HL-60 (cell line): ENCODE data around the gene VPREB3.

Source experiments
- DNase-seq, 2 experiments: peaks; one replicate each; pipeline ENCODE4 v3.0.0-alpha.2; 2010 to 2020; ENCODE audit warnings: low read depth in 1 of 2, low spot score in 1 of 2
- H3K27ac ChIP-seq: fragments of 250-450 bp; sonication (Bioruptor Pico); replicated peaks from 2 replicates; pipeline ENCODE4 v1.5.1; 2020; ENCODE audit warnings: mild to moderate bottlenecking, moderate library complexity
- H3K27me3 ChIP-seq: fragments of 250-450 bp; sonication (Bioruptor Pico); 2 replicates; pipeline ENCODE4 v1.5.1; 2021; ENCODE audit warnings: mild to moderate bottlenecking, moderate library complexity; ENCODE audit not compliant: insufficient read depth, poor library complexity, severe bottlenecking
- H3K4me3 ChIP-seq: replicated peaks from 2 replicates; pipeline ENCODE4 v1.5.1; 2011; ENCODE audit warnings: mild to moderate bottlenecking, control low read depth, low read length; ENCODE audit not compliant: insufficient read depth
- GABPA ChIP-seq: IDR thresholded peaks from 2 replicates; pipeline ENCODE4 v1.6.1; 2012; ENCODE audit warnings: low read depth
- POLR2AphosphoS5 ChIP-seq: IDR thresholded peaks from 2 replicates; pipeline ENCODE4 v1.6.1; 2012; ENCODE audit warnings: low read depth
- SPI1 ChIP-seq: IDR thresholded peaks from 2 replicates; pipeline ENCODE4 v1.6.1; 2012; ENCODE audit warnings: low read depth, mild to moderate bottlenecking, borderline replicate concordance
- TF ChIP-seq, protein P1 (sequence below): IDR thresholded peaks from 2 replicates; pipeline ENCODE4 v1.6.1; 2012; ENCODE audit warnings: low read depth; ENCODE audit not compliant: insufficient replicate concordance
- TF ChIP-seq, protein P2 (sequence below): IDR thresholded peaks from one replicate; pipeline ENCODE4 v1.5.1; 2011; ENCODE audit warnings: low read length, control low read depth, inconsistent platforms; ENCODE audit not compliant: insufficient read depth

Gene VPREB3

DNA sequence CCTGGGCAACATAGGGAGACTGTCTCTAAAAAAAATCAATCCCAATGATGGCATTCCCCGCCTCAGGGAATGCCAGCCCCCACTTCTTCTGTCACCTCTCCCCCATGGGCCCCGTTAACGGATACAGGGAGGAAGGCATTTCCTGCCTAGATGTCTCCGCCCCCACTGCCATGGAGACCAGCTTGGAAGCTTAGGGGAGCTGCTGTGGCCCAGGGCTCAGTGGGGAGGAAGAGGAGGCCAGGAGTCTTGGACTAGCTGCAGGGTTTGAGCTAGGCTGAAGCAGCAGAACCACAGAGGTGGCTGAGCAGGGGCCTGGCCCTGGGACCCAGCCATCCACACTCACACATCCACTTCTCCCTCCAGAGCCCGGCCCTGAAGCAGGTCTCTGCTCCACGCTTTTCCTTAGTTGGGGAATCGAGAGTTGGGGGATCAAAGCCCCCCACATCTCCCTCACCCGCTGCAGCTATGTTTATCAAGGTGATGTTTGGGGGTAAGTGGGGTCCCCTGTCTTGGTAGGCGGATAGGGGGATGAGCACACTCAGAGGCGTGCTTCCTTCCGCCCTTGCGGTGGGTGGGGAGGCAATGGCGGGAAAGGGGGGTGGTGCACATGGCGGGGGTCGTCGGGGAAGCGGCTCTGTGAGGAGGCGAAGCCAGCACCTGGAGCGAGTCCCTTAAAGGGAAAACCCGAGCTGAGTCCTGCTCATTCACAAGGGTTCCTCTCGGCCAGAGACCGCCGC is 8.8 kb upstream of the VPREB3 start, which contains the start of gene C22orf15:
TSS of gene C22orf15 (plus strand) at position 149 of the 737 bp plus-strand sequence. CDS start at position 466, 317 bp downstream.
- no peak within 1 kb of the TSS for H3K4me3 ChIP-seq
- TF ChIP-seq SPI1 (no peak), GABPA (no peak), POLR2AphosphoS5 (no peak)
- TF ChIP-seq, protein P1, sequence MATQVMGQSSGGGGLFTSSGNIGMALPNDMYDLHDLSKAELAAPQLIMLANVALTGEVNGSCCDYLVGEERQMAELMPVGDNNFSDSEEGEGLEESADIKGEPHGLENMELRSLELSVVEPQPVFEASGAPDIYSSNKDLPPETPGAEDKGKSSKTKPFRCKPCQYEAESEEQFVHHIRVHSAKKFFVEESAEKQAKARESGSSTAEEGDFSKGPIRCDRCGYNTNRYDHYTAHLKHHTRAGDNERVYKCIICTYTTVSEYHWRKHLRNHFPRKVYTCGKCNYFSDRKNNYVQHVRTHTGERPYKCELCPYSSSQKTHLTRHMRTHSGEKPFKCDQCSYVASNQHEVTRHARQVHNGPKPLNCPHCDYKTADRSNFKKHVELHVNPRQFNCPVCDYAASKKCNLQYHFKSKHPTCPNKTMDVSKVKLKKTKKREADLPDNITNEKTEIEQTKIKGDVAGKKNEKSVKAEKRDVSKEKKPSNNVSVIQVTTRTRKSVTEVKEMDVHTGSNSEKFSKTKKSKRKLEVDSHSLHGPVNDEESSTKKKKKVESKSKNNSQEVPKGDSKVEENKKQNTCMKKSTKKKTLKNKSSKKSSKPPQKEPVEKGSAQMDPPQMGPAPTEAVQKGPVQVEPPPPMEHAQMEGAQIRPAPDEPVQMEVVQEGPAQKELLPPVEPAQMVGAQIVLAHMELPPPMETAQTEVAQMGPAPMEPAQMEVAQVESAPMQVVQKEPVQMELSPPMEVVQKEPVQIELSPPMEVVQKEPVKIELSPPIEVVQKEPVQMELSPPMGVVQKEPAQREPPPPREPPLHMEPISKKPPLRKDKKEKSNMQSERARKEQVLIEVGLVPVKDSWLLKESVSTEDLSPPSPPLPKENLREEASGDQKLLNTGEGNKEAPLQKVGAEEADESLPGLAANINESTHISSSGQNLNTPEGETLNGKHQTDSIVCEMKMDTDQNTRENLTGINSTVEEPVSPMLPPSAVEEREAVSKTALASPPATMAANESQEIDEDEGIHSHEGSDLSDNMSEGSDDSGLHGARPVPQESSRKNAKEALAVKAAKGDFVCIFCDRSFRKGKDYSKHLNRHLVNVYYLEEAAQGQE, result no peak
- TF ChIP-seq, protein P2, sequence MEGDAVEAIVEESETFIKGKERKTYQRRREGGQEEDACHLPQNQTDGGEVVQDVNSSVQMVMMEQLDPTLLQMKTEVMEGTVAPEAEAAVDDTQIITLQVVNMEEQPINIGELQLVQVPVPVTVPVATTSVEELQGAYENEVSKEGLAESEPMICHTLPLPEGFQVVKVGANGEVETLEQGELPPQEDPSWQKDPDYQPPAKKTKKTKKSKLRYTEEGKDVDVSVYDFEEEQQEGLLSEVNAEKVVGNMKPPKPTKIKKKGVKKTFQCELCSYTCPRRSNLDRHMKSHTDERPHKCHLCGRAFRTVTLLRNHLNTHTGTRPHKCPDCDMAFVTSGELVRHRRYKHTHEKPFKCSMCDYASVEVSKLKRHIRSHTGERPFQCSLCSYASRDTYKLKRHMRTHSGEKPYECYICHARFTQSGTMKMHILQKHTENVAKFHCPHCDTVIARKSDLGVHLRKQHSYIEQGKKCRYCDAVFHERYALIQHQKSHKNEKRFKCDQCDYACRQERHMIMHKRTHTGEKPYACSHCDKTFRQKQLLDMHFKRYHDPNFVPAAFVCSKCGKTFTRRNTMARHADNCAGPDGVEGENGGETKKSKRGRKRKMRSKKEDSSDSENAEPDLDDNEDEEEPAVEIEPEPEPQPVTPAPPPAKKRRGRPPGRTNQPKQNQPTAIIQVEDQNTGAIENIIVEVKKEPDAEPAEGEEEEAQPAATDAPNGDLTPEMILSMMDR, result no peak
- no peak within 1 kb of the TSS for H3K27ac ChIP-seq
- DNase-seq, result no peak
- no peaks in the 10 kb centered on the region for H3K27me3 ChIP-seq

DNA sequence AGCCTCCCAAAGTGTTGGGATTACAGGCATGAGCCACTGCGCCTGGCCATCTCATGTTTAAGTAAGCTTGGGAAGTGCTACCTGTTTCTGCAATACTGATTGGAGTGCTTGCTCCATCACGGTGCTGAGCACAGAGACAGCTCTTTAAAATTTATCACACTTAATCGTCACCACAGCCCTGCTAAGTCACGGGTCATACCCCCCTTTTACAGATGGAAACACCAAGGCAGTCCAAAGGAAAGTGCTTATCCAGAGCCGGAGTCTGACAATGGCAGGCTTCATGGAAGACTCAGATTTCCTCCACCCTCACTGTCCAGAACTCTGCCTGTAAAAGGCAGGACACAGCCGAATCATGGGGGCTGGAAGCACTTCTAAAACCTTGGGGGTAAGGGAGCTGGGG is 5.8 kb upstream of the VPREB3 start:
- Histone ChIP-seq H3K27me3 (no peaks in the 10 kb centered on the region), H3K27ac (no peak overlapping the region), H3K4me3 (no peak overlapping the region)
- TF ChIP-seq, protein P1, result no peak
- TF ChIP-seq GABPA (no peak), SPI1 (no peak), POLR2AphosphoS5 (no peak)
- TF ChIP-seq, protein P2, result no peak
- DNase-seq, result no peak

DNA sequence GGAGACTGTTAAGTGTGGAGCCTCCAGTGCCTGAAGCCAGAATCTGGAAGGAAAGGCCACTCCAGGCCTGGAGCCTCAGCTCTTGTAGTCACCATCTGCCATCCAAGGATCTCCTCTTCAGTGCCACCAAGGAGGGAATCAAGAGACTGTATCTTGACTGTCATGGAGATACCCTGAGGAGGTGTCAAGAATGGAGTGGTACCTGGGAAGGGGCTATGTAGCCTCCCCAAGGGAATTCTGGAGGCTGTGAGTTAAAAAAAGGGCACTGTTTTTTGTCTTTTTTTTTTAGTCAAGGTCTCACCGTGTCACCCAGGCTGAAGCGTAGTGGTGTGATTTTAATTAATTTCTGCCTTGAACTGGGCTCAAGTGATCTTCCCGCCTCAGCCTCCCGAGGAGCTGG is 5.3 kb upstream of the VPREB3 start:
- H3K27ac ChIP-seq, result no peak overlapping the region

More for the DNA sequence above, 5.3 kb upstream of the VPREB3 start:
- H3K27me3 ChIP-seq, result no peaks in the 10 kb centered on the region
- no peak overlapping the region for H3K4me3 ChIP-seq
- TF ChIP-seq GABPA (no peak), SPI1 (no peak), POLR2AphosphoS5 (no peak)
- TF ChIP-seq, protein P1, result no peak
- TF ChIP-seq, protein P2, result no peak
- DNase-seq, result no peak
